ENCODE data around the gene TPRN.

Gene TPRN

GRCh38 chr9:137230705-137231371, 30.3 kb upstream of the TPRN start, which contains the start of gene SLC34A3:
Gene SLC34A3, plus strand, starts transcription at chr9:137230901. Its CDS starts 802 bp downstream, at chr9:137231703.
- Histone ChIP-seq H3K4me3 (ENCODE audit: low read length, poor library complexity, severe bottlenecking) (no peak within 1 kb of the TSS), H3K79me2 (ENCODE audit: insufficient read depth, low read length) (no peaks in the 10 kb centered on the region), H3K4me1 (ENCODE audit: insufficient read depth, low read length, poor library complexity, severe bottlenecking) (no peaks in the 10 kb centered on the region), H3K9me3 (ENCODE audit: insufficient read depth, low read depth, low read length) (no peaks in the 10 kb centered on the region), H3K36me3 (ENCODE audit: insufficient read depth, low read length) (no peaks in the 10 kb centered on the region), H2AFZ (ENCODE audit: low read length) (no peak within 1 kb of the TSS), H3K4me2 (ENCODE audit: low read depth, low read length, poor library complexity, severe bottlenecking) (no peak within 1 kb of the TSS), H3K27me3 (ENCODE audit: insufficient read depth, low read length, poor library complexity, severe bottlenecking) (no peaks in the 10 kb centered on the region), H3K9ac (ENCODE audit: low read depth, low read length, poor library complexity, severe bottlenecking) (no peak within 1 kb of the TSS), H3F3A (ENCODE audit: low read depth) (no peaks in the 10 kb centered on the region), H4K20me1 (ENCODE audit: insufficient read depth, low read length, poor library complexity, severe bottlenecking) (no peaks in the 10 kb centered on the region), H3K9me2 (replicated peaks; ENCODE audit: low read depth, low read length) (no peaks in the 10 kb centered on the region)
- TF ChIP-seq EZH2phosphoT487 (IDR thresholded peaks at IDR 0.05; ENCODE audit: borderline replicate concordance): no peak

- Histone ChIP-seq H3F3A (ENCODE audit: low read depth) (no peaks in the 10 kb centered on the region), H3K4me1 (ENCODE audit: insufficient read depth, low read length, poor library complexity, severe bottlenecking) (peaks cover 3% of the 10 kb centered on the region), H2AFZ (ENCODE audit: low read length) (no peak overlapping the region), H4K20me1 (ENCODE audit: insufficient read depth, low read length, poor library complexity, severe bottlenecking) (no peaks in the 10 kb centered on the region), H3K4me3 (ENCODE audit: low read length, poor library complexity, severe bottlenecking) (no peak overlapping the region), H3K79me2 (ENCODE audit: insufficient read depth, low read length) (no peaks in the 10 kb centered on the region), H3K9me3 (ENCODE audit: insufficient read depth, low read depth, low read length) (no peaks in the 10 kb centered on the region), H3K4me2 (ENCODE audit: low read depth, low read length, poor library complexity, severe bottlenecking) (no peak overlapping the region), H3K36me3 (ENCODE audit: insufficient read depth, low read length) (no peaks in the 10 kb centered on the region), H3K27me3 (ENCODE audit: insufficient read depth, low read length, poor library complexity, severe bottlenecking) (no peaks in the 10 kb centered on the region), H3K9ac (ENCODE audit: low read depth, low read length, poor library complexity, severe bottlenecking) (no peak overlapping the region), H3K9me2 (replicated peaks; ENCODE audit: low read depth, low read length) (no peaks in the 10 kb centered on the region)
- TF ChIP-seq CTCF (conservative IDR thresholded peaks at IDR 0.05; ENCODE audit: low read length): no peak
These were observed 29.6 kb upstream of the TPRN start for GRCh38 chr9:137229903-137230704.

- Histone ChIP-seq H4K20me1 (ENCODE audit: insufficient read depth, low read length, poor library complexity, severe bottlenecking) (no peaks in the 10 kb centered on the region), H2AFZ (ENCODE audit: low read length) (no peak overlapping the region), H3K27me3 (ENCODE audit: insufficient read depth, low read length, poor library complexity, severe bottlenecking) (no peaks in the 10 kb centered on the region), H3F3A (ENCODE audit: low read depth) (no peaks in the 10 kb centered on the region), H3K36me3 (ENCODE audit: insufficient read depth, low read length) (no peaks in the 10 kb centered on the region), H3K4me1 (ENCODE audit: insufficient read depth, low read length, poor library complexity, severe bottlenecking) (peaks cover 9% of the 10 kb centered on the region), H3K4me2 (ENCODE audit: low read depth, low read length, poor library complexity, severe bottlenecking) (no peak overlapping the region), H3K9me3 (ENCODE audit: insufficient read depth, low read depth, low read length) (no peaks in the 10 kb centered on the region), H3K79me2 (ENCODE audit: insufficient read depth, low read length) (no peaks in the 10 kb centered on the region), H3K9me2 (replicated peaks; ENCODE audit: low read depth, low read length) (no peaks in the 10 kb centered on the region), H3K4me3 (ENCODE audit: low read length, poor library complexity, severe bottlenecking) (no peak overlapping the region), H3K9ac (ENCODE audit: low read depth, low read length, poor library complexity, severe bottlenecking) (no peak overlapping the region)
- TF ChIP-seq CTCF (conservative IDR thresholded peaks at IDR 0.05; ENCODE audit: low read length): no peak
- no peak for TF ChIP-seq EZH2phosphoT487 (IDR thresholded peaks at IDR 0.05; ENCODE audit: borderline replicate concordance)
These were observed 28.7 kb upstream of the TPRN start for GRCh38 chr9:137228968-137229896.

Data from Loucy (cell line).